Myometrial cell (primary cell): ENCODE measurements around the gene CHD9NB. TPM values are rescaled to one million over a fixed set of nuclear protein-coding genes. Genes with fewer than 3 reads are reported as not detected.

Source experiments
- total RNA-seq: library from RNA; depleted of rRNA; stranded (reverse); fragments of >200 nt; gene quantifications from 2 replicates; pipeline ENCODE4 v1.2.3, GENCODE V29; 2015

Gene CHD9NB
- total RNA-seq: 0.29 and 1.1 TPM in 2 replicates

DNA sequence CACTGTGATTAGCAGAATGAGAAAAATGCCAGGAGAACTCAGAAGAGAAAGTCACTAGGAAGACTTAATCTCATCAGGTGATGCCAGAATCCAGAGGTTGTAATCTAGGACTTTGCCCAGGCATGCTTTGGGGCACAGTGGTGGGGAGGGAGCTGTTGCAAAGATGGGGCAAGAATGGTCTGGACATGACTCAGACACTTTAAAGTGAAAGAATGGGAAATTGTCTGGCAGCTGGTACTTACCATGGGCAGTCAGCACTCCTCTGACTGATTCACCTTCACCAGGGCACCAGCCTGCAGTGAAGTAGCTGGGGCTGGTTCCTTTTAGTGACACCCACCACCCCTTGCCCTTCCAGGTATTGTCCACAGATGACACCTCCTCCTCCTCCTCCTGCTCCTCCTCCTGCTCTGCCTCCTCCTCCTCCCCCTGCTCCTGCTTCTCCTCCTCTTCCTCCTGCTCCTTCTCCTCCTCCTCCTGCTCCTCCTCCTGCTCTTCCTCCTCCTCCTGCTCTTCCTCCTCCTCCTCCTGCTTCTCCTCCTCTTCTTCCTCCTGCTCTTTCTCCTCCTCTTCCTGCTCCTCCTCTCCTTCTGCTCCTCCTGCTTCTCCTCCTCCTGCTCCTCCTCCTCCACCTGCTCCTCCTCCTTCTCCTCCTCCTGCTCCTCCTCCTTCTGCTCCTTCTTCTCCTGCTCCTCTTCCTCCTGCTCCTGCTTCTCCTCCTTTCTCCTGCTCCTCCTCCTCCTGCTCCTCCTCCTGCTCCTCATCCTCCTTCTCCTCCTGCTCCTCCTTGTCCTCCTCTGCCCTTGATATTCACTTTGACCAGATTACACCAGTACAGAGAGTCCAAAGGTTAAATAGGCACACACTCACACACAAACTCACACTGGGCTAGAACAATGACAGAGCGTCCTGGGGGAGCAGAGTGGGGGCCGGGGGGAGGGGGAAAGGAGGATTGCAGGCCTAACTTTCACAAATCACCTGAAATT is at the start of gene CHD9NB:
CHD9NB (minus strand) TSS at position 379 of the 983 bp plus-strand sequence. CDS start 8,739 bp downstream, outside the sequence.

DNA sequence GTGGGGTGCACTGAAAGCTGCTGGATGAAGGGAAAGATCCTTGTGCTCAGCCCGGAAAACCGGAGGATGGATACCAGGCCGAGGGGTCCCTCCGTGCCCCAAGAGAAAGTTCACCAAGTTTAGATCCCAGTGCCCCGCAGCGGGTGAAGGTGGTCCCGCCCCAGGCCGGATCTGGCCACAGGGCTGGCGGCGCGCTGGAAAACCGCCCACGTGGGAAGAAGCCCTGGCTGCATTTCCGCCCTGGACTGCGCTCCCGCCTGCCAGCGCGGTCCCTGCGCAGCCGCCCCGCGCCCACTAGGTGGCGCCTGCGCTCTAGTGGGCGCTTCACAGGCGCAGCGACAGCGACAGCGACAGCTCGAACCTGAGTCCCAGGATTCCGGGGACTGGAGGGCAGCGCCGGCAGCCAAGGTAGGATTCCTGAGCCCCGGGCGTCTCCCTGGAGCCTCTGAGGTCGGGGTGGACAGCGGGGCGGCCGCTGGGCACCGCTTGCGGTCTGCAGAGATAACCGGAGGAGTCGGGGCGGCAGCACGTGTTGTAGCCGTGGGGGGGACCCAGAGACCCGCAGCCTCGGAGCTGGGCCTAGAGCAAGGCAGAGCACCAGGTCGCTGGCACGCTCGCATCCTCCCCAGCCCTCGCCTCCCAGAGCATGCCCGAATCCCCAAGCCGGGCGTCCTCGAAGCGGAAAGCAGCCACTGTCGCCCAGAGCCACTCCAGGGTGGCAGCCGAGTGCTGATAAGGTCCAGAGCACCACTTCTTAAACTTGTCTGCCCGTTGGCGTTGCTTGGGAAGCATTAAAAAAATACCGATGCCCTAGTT is 2.2 kb upstream of the CHD9NB start, which contains the start of gene CHD9:
CHD9 (plus strand) TSS at position 322 of the 816 bp plus-strand sequence. CDS start 101,099 bp downstream, outside the sequence.

Other genes starting within 250 kb of the CHD9NB start
- 28.0 and 35.3 TPM in 2 replicates for gene CHD9, start 2.1 kb upstream of the CHD9NB start, total RNA-seq